ENCODE data around the gene ELAPOR1. TPM values are rescaled to one million over a fixed set of nuclear protein-coding genes. Genes with fewer than 3 reads are reported as not detected.
A peak's percentile ranks its signal among the peaks of the same experiment; 100 is the strongest.

The ELAPOR1 gene
- total RNA-seq, 1 donor from 2014 or later, result 1.2 TPM

DNA sequence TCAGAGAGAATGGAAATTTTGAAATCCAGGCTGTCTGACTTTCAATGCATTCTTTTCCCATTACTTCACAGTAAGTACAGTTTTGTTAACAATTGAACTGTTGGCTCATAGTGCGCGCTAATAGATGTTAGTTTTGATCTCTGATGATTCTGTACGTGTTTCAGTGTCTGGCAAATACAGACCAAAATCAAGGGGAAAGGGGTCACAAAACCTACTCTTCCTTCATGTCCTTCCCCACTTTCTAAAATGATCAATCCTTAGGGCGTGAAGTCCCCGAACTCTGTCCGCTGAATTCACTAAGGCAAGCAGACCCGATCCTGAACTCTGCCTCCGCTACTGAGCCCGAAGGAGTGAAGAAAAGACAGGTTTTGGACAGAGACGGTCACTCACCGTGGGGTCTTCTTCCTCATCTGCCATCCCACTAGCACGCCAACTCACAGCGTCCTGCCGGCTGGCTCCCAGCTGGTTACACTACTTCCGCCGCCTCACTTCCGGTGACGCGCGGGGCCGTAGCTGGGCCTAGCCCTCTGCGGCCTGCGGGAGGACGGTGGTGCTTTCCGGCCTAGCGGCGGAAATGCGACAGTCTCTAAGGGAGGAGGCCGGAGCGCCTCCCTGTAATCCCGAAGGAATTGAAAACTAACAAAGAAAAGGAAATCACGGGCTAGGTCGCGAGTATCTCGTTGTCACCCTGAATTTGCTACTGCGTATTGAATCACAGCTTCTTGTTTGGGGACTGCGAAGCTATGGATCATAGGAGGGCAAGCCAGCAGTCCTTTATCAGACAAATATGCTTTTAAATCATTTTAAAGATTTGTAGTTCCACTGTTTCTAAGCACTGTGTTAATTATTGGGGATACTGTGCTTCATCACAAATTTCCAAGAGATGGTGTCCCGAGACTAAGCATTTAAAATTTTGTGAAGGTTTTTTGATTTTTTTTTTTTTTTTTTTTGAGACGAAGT, 38.1 kb upstream of the ELAPOR1 start, which contains the start of gene TAF13:
TSS of gene TAF13 (minus strand) at position 473 of the 960 bp plus-strand sequence. CDS start at position 417, 56 bp downstream.
- H3K36me3 Mint-ChIP-seq (ENCODE audit: low read depth, unreplicated experiment), result peaks cover 5% of the 10 kb centered on the region
- peak within 1 kb of the TSS; percentile 99 for H3K27ac Mint-ChIP-seq (ENCODE audit: unreplicated experiment)
- Histone ChIP-seq H3K79me2 (ENCODE audit: insufficient read depth, low read length) (peaks cover 46% of the 10 kb centered on the region), H3K4me2 (ENCODE audit: low read length) (peak within 1 kb of the TSS; percentile 90), H3K9me3 (ENCODE audit: insufficient read depth, low read depth, low read length) (no peaks in the 10 kb centered on the region), H3K4me3 (ENCODE audit: insufficient read depth, low read depth, low read length) (peak within 1 kb of the TSS; percentile 100), H2AFZ (ENCODE audit: low read depth, low read length) (peak within 1 kb of the TSS; percentile 77), H3K27me3 (ENCODE audit: insufficient read depth, low read length) (no peaks in the 10 kb centered on the region), H3K4me1 (ENCODE audit: insufficient read depth, low read length) (peaks cover 3% of the 10 kb centered on the region), H3K36me3 (ENCODE audit: insufficient read depth, low read length) (no peaks in the 10 kb centered on the region), H4K20me1 (ENCODE audit: insufficient read depth, low read length) (peaks cover 17% of the 10 kb centered on the region), H3K9ac (ENCODE audit: low read length) (peak within 1 kb of the TSS; percentile 99), H3K27ac (ENCODE audit: low read depth, low read length) (peak within 1 kb of the TSS; percentile 99)
- peaks cover 2% of the 10 kb centered on the region for H3K4me1 Mint-ChIP-seq (ENCODE audit: low read depth, unreplicated experiment)
- TF ChIP-seq, protein P1, sequence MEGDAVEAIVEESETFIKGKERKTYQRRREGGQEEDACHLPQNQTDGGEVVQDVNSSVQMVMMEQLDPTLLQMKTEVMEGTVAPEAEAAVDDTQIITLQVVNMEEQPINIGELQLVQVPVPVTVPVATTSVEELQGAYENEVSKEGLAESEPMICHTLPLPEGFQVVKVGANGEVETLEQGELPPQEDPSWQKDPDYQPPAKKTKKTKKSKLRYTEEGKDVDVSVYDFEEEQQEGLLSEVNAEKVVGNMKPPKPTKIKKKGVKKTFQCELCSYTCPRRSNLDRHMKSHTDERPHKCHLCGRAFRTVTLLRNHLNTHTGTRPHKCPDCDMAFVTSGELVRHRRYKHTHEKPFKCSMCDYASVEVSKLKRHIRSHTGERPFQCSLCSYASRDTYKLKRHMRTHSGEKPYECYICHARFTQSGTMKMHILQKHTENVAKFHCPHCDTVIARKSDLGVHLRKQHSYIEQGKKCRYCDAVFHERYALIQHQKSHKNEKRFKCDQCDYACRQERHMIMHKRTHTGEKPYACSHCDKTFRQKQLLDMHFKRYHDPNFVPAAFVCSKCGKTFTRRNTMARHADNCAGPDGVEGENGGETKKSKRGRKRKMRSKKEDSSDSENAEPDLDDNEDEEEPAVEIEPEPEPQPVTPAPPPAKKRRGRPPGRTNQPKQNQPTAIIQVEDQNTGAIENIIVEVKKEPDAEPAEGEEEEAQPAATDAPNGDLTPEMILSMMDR (IDR thresholded peaks at IDR 0.05; ENCODE audit: insufficient read depth, low read depth, low read length), result no peak
- TF ChIP-seq EZH2 (IDR thresholded peaks at IDR 0.05; ENCODE audit: insufficient read depth, low read length), result no peak
- DNase-seq (ENCODE audit: low read depth) (peak; percentile 95), FAIRE-seq (peak; percentile 20)
- H3K27me3 Mint-ChIP-seq (ENCODE audit: low read depth, unreplicated experiment), result no peaks in the 10 kb centered on the region
- no peaks in the 10 kb centered on the region for H3K9me3 Mint-ChIP-seq (ENCODE audit: unreplicated experiment)
- peak within 1 kb of the TSS; percentile 99 for H3K4me3 Mint-ChIP-seq (ENCODE audit: unreplicated experiment)

DNA sequence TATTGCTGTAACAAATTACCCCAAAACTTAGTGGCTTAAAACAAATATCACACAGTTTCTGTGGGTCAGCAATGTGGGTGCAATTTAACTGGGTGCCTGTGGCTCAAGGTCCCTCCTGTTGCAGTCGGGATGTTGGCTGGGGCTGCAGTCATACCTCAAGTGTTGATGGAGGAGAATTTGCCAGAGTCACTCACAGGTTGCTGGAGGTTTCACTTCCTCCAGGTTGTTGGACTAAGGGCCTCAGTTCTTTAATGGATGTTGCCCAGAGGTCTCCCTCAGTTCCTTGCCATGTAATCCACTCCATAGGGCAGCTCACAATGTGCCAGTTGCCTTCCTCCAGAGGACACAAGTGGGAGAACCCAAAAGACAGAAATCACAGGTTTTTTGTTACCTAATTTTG, 35.6 kb upstream of the ELAPOR1 start:
- Histone ChIP-seq H3K9ac (ENCODE audit: low read length) (no peak overlapping the region), H3K36me3 (ENCODE audit: insufficient read depth, low read length) (no peaks in the 10 kb centered on the region), H3K27me3 (ENCODE audit: insufficient read depth, low read length) (no peaks in the 10 kb centered on the region), H3K79me2 (ENCODE audit: insufficient read depth, low read length) (peaks cover 23% of the 10 kb centered on the region), H3K4me1 (ENCODE audit: insufficient read depth, low read length) (peaks cover 3% of the 10 kb centered on the region), H3K9me3 (ENCODE audit: insufficient read depth, low read depth, low read length) (no peaks in the 10 kb centered on the region), H4K20me1 (ENCODE audit: insufficient read depth, low read length) (peaks cover under 1% of the 10 kb centered on the region), H3K27ac (ENCODE audit: low read depth, low read length) (no peak overlapping the region), H3K4me3 (ENCODE audit: insufficient read depth, low read depth, low read length) (no peak overlapping the region), H3K4me2 (ENCODE audit: low read length) (no peak overlapping the region), H2AFZ (ENCODE audit: low read depth, low read length) (no peak overlapping the region)
- Mint-ChIP-seq H3K36me3 (ENCODE audit: low read depth, unreplicated experiment) (peaks cover 3% of the 10 kb centered on the region), H3K9me3 (ENCODE audit: unreplicated experiment) (no peaks in the 10 kb centered on the region), H3K27me3 (ENCODE audit: low read depth, unreplicated experiment) (no peaks in the 10 kb centered on the region), H3K27ac (ENCODE audit: unreplicated experiment) (no peak overlapping the region), H3K4me1 (ENCODE audit: low read depth, unreplicated experiment) (peaks cover 2% of the 10 kb centered on the region), H3K4me3 (ENCODE audit: unreplicated experiment) (no peak overlapping the region)
- no peak for FAIRE-seq
- no peak for TF ChIP-seq EZH2 (IDR thresholded peaks at IDR 0.05; ENCODE audit: insufficient read depth, low read length)
- TF ChIP-seq, protein P1 (IDR thresholded peaks at IDR 0.05; ENCODE audit: insufficient read depth, low read depth, low read length), result no peak
- DNase-seq (ENCODE audit: low read depth), result no peak
